ENCODE results near the gene MIDN.

Gene MIDN

DNA sequence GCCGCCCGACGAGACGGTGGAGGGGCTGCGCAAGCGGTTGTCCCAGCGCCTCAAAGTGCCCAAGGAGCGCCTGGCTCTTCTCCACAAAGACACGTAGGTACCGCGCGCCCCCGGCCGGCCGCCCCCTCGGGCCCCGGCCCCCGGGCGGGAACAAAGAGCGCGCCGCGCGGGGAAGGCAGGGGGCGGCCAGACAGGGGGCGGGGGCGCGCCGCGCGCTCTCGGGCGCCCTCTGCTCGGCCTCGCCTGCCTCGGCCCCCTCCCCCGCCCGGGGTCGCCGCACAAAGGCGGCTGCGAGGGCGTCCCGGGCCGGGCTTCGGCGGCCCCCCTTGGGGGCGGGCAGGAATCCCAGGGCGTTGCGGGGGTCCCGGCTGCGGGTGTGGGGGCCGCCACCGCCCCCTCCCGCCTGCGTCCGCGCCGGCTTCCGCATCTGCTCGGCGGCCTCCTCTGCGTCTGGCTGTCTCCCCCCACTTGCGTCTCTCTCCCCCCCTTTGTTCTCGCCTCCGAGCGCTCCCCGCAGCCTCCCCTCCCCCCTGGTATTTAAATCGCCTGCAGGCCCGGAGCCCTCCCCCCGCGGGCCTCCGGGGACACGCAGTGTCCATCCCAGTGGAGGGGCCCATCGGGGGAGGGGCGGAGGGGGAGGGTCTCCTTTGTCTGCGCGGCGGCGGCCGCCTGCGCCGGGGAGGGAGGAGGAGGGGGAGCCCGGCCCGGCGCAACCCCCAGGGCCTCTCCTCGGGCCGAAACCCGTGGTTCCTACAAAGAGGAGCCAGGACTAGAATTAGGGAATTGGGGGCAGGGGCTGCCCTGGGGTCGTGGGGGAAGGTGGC lies 2.3 kb downstream of the MIDN start:
- peak; percentile 69 for DNase-seq (ENCODE audit: low read depth)
- H3K4me3 ChIP-seq (ENCODE audit: low read length): peak overlapping the region; percentile 88
- TF ChIP-seq, protein P1, sequence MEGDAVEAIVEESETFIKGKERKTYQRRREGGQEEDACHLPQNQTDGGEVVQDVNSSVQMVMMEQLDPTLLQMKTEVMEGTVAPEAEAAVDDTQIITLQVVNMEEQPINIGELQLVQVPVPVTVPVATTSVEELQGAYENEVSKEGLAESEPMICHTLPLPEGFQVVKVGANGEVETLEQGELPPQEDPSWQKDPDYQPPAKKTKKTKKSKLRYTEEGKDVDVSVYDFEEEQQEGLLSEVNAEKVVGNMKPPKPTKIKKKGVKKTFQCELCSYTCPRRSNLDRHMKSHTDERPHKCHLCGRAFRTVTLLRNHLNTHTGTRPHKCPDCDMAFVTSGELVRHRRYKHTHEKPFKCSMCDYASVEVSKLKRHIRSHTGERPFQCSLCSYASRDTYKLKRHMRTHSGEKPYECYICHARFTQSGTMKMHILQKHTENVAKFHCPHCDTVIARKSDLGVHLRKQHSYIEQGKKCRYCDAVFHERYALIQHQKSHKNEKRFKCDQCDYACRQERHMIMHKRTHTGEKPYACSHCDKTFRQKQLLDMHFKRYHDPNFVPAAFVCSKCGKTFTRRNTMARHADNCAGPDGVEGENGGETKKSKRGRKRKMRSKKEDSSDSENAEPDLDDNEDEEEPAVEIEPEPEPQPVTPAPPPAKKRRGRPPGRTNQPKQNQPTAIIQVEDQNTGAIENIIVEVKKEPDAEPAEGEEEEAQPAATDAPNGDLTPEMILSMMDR (conservative IDR thresholded peaks at IDR 0.05; ENCODE audit: low read length): no peak

DNA sequence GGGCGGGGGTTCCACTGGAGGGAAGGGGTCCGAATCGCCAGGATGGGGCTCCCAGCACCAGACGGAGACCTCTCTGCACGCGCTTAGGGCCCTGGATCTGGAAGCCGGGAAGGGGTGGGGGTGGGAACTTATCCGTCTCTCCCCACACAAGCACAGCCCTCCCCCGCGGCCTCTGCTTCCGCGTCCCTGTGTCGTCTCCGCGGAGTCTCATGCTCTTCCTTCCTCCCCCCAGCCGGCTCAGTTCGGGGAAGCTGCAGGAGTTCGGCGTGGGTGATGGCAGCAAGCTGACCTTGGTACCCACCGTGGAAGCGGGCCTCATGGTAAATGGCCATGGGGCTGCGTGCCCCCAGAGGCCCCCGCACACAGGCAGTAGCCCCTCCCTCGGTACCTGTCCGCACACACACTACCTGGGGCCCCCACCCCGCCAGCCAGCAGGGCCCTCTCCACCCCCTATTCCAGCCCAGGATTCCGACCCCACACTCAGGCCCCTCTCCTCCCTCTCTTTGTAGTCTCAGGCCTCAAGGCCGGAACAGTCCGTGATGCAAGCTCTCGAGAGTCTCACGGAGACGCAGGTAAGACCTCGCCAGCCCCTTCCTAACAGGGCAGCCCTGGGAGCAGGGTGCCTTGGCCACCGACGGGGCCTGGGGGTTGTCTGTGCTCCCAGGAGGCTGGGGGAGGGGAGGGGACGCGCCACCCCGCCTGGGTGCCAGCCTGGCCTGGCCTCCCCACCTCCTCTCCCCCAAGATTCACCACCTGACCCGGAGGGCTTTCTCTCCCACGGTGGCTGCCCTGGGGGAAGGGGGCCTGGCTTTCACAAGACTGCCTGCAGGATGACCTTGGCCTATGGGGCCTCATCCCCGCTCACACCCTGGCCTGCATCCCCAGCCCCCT lies 3.2 kb downstream of the MIDN start:
- DNase-seq (ENCODE audit: low read depth): peak; percentile 78
- TF ChIP-seq, protein P1 (conservative IDR thresholded peaks at IDR 0.05; ENCODE audit: low read length): no peak
- H3K4me3 ChIP-seq (ENCODE audit: low read length): peak overlapping the region; percentile 88

DNA sequence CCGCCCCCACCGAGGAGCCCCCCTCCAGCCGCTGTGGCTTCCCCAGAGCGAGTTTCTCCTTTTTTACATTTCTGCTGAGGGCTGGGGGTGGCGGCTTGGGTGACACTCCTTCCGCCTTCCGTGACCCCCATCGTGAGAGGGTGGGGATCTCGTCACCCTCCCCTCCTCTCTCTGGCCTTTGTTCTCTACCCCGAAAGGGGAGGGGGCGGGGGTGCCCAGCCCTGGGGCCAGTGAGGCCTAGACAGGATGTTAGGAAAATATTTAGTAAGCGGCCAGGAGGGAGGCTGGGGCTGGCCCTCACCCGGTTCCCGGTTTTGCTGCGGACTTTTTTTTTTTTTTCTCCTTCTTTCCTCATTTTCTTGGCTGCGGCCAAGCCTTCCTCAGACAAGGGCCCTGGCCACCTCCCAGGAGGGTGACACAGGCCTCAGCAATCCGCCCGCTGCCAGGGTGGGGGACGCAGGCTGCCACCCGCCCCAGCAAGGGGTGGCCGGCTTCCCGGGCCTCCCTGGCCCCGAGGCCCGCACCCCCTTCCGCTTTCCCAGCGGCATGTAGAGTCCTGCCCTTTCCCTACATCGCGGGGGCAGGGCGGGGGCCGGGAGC lies 3.9 kb downstream of the MIDN start:
- TF ChIP-seq, protein P1 (conservative IDR thresholded peaks at IDR 0.05; ENCODE audit: low read length): no peak
- DNase-seq (ENCODE audit: low read depth): peak; percentile 99
- H3K4me3 ChIP-seq (ENCODE audit: low read length): peak overlapping the region; percentile 88

GRCh38 chr19:1252821-1253513 lies 4.6 kb downstream of the MIDN start:
- DNase-seq (ENCODE audit: low read depth): peak; percentile 99
- peak overlapping the region; percentile 88 for H3K4me3 ChIP-seq (ENCODE audit: low read length)
- TF ChIP-seq, protein P1 (conservative IDR thresholded peaks at IDR 0.05; ENCODE audit: low read length): peak; percentile 17; the same call in 1 of the 2 replicates

- peak overlapping the region; percentile 88 for H3K4me3 ChIP-seq (ENCODE audit: low read length)
- TF ChIP-seq, protein P1 (conservative IDR thresholded peaks at IDR 0.05; ENCODE audit: low read length): no peak
- peak; percentile 83 for DNase-seq (ENCODE audit: low read depth)
These were observed 5.2 kb downstream of the MIDN start for GRCh38 chr19:1253514-1254080.

DNA sequence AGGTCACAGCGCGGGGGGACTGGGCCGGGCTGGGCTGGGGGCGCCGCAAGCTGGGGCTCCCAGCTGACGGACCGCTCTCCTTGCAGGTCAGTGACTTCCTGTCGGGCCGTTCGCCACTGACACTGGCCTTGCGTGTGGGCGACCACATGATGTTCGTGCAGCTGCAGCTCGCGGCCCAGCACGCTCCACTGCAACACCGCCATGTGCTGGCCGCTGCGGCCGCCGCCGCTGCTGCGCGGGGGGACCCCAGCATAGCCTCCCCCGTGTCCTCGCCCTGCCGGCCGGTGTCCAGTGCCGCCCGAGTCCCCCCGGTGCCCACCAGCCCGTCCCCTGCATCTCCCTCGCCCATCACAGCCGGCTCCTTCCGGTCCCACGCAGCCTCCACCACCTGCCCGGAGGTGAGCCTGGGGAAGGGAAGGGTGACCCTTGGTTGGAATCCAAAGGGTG lies 5.7 kb downstream of the MIDN start:
- TF ChIP-seq, protein P1 (conservative IDR thresholded peaks at IDR 0.05; ENCODE audit: low read length): no peak
- H3K4me3 ChIP-seq (ENCODE audit: low read length): peak overlapping the region; percentile 88
- DNase-seq (ENCODE audit: low read depth): no peak

Measured in AG10803 (cell line).